ENCODE results near the gene TBC1D16. TPM values are rescaled to one million over a fixed set of nuclear protein-coding genes. Genes with fewer than 3 reads are reported as not detected.

TBC1D16 gene
- total and polyA plus RNA-seq, 2 donors from 2014 or later: 9.1 to 68.0 TPM

DNA sequence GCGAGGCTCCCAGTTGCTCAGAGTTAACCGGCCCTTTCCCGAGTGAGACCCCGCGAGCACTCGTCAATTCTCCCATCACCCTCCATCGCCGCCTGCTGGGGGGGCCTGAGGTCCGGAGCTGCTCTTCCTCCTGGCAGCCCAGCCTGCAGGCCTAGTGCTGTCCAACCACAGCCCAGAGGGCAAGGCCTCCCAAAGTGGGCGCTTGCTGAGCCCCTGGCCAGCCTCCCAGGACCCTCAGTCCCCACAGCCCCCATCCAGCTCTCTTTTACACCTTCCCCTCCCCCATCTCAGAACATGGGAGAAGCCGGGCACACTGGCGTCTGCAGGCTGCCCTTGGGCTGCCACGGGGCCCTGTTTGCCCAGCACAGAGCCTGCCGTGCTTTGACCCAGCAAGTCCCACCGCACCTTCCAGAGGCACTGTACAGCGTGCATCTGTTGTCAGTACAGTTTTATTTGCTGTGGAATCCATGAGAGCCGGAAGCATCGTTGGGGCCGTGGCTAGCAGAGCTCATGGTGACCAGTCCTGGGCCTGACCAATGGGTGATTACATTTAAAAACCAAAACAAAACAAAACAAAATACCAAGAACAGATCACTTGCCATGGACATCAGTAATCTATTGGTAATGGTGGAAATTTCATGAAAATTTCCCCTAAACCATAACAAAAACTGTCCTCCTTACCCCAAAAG, 100.3 kb downstream of the TBC1D16 start:
- H3K4me3 ChIP-seq (ENCODE audit: low read length in 3 of 3): no peak overlapping the region
- intact Hi-C loops (cut with DNase I): no loop called here
- peaks cover 0 to 16% (median 0%) of the 10 kb centered on the region in 3 donors for H3K36me3 ChIP-seq (ENCODE audit: control insufficient read depth in 2 of 3, insufficient read depth in 3 of 3, low read length in 3 of 3)
- peaks cover 0 to 2% (median 0%) of the 10 kb centered on the region in 3 donors for H3K4me1 ChIP-seq (ENCODE audit: control insufficient read depth in 2 of 3, insufficient read depth in 2 of 3, low read depth in 1 of 3, low read length in 3 of 3)
- H3K9me3 ChIP-seq (ENCODE audit: control insufficient read depth in 2 of 3, insufficient read depth in 1 of 3, low read length in 3 of 3): no peaks in the 10 kb centered on the region
- DNase-seq (peak in 1 of 5 donors; percentile 66), FAIRE-seq (no peak)
- TF ChIP-seq, protein P1, sequence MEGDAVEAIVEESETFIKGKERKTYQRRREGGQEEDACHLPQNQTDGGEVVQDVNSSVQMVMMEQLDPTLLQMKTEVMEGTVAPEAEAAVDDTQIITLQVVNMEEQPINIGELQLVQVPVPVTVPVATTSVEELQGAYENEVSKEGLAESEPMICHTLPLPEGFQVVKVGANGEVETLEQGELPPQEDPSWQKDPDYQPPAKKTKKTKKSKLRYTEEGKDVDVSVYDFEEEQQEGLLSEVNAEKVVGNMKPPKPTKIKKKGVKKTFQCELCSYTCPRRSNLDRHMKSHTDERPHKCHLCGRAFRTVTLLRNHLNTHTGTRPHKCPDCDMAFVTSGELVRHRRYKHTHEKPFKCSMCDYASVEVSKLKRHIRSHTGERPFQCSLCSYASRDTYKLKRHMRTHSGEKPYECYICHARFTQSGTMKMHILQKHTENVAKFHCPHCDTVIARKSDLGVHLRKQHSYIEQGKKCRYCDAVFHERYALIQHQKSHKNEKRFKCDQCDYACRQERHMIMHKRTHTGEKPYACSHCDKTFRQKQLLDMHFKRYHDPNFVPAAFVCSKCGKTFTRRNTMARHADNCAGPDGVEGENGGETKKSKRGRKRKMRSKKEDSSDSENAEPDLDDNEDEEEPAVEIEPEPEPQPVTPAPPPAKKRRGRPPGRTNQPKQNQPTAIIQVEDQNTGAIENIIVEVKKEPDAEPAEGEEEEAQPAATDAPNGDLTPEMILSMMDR (IDR thresholded peaks at IDR 0.05; ENCODE audit: borderline replicate concordance, extremely low read depth, insufficient read depth): no peak
- no peaks in the 10 kb centered on the region for H3K27me3 ChIP-seq (ENCODE audit: control insufficient read depth, insufficient read depth, low read length)
- H3K27ac ChIP-seq (ENCODE audit: low read depth in 2 of 2, low read length in 2 of 2): peak overlapping the region in 1 of 2 donors; percentile 32
- H3K9ac ChIP-seq (ENCODE audit: low read length in 3 of 3): no peak overlapping the region

DNA sequence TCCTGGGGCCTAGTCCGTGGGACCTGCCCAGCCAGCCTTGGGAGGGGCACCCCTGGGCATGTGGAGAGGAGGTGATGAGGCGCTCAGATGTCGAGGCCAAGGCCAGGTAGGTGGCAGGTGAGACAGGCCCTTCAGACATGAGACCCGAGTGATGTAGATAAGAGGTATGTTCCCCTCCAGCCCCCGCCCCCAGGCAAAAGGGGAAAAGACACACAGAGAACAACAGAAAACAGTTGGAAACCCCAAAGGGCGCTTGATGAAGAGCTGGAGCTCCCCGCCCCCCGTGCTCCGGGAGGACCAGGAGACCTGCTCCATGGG, 101.1 kb downstream of the TBC1D16 start:
- no peak overlapping the region for H3K4me3 ChIP-seq (ENCODE audit: low read length in 3 of 3)
- H3K9me3 ChIP-seq (ENCODE audit: control insufficient read depth in 2 of 3, insufficient read depth in 1 of 3, low read length in 3 of 3): no peaks in the 10 kb centered on the region
- H3K4me1 ChIP-seq (ENCODE audit: control insufficient read depth in 2 of 3, insufficient read depth in 2 of 3, low read depth in 1 of 3, low read length in 3 of 3): peaks cover 0 to 2% (median 0%) of the 10 kb centered on the region in 3 donors
- H3K36me3 ChIP-seq (ENCODE audit: control insufficient read depth in 2 of 3, insufficient read depth in 3 of 3, low read length in 3 of 3): peaks cover 0 to 9% (median 0%) of the 10 kb centered on the region in 3 donors
- H3K27ac ChIP-seq (ENCODE audit: low read depth in 2 of 2, low read length in 2 of 2): peak overlapping the region in 1 of 2 donors; percentile 32
- H3K27me3 ChIP-seq (ENCODE audit: control insufficient read depth, insufficient read depth, low read length): no peaks in the 10 kb centered on the region
- no peak overlapping the region for H3K9ac ChIP-seq (ENCODE audit: low read length in 3 of 3)
- intact Hi-C loops (cut with DNase I): no loop called here
- no peak for FAIRE-seq
- peak in 1 of 5 donors; percentile 72 for DNase-seq
- TF ChIP-seq, protein P1 (IDR thresholded peaks at IDR 0.05; ENCODE audit: borderline replicate concordance, extremely low read depth, insufficient read depth): no peak

DNA sequence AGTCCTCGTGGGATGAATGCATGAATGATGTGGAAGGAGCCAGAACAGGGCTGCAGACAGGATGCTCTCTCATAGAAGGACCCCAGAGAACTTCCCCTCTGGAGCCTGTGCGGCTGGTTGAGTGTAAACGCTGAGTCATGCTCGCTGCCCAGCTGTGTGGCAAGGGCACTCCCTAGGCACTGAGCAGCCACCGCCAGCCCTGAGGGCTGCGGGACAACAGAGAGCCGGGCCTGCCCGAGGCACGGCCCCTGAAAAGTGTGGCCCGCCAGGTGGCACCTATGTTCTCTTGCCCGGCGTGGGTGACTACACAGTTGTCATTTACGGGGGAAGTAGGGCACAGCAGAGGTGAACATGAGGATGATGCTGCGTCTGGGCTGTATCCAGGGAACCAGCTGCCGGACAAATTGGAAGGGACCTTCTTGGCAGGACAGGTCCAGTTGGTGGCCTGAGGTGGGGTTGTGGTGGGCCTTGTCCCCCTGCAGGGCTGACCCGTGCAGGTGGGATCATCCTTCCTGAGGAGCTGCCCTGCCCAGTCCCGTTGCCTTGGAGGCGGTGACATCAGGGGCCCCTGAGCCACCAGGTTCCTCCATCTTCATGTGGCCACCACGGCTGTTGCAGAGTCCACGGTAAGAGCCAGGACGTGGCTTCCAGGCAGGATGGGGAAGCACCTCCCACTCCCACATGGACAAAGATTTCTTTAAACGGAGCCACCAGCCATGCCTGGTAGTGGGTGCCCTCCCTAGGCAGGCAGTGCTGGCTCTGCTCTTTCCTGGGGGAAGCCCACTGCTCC, 101.6 kb downstream of the TBC1D16 start:
- Histone ChIP-seq H3K27ac (ENCODE audit: low read depth in 2 of 2, low read length in 2 of 2) (peak overlapping the region in 1 of 2 donors; percentile 32), H3K9me3 (ENCODE audit: control insufficient read depth in 2 of 3, insufficient read depth in 1 of 3, low read length in 3 of 3) (no peaks in the 10 kb centered on the region), H3K27me3 (ENCODE audit: control insufficient read depth, insufficient read depth, low read length) (peaks cover 2% of the 10 kb centered on the region), H3K36me3 (ENCODE audit: control insufficient read depth in 2 of 3, insufficient read depth in 3 of 3, low read length in 3 of 3) (peaks cover 0 to 3% (median 0%) of the 10 kb centered on the region in 3 donors), H3K9ac (ENCODE audit: low read length in 3 of 3) (no peak overlapping the region), H3K4me3 (ENCODE audit: low read length in 3 of 3) (no peak overlapping the region), H3K4me1 (ENCODE audit: control insufficient read depth in 2 of 3, insufficient read depth in 2 of 3, low read depth in 1 of 3, low read length in 3 of 3) (peaks cover 0 to 2% (median 0%) of the 10 kb centered on the region in 3 donors)
- DNase-seq: peak in 1 of 5 donors; percentile 82
- intact Hi-C loops (cut with DNase I): no loop called here
- no peak for FAIRE-seq
- TF ChIP-seq, protein P1 (IDR thresholded peaks at IDR 0.05; ENCODE audit: borderline replicate concordance, extremely low read depth, insufficient read depth): no peak
